NCI-H146 treated with DMSO at 0.1 percent for 48 hours (cell line): Measurements from ENCODE around the gene ARFGAP1.

Experiments
- DNase-seq: peaks from one replicate; lab custom pipeline; 2025; ENCODE audit not compliant: unreplicated experiment; lab: John Stamatoyannopoulos, UW

ARFGAP1 gene

GRCh38 chr20:63318391-63319163, 46.0 kb downstream of the ARFGAP1 start:
- DNase-seq, result no peak

GRCh38 chr20:63319164-63320040, 46.8 kb downstream of the ARFGAP1 start:
- DNase-seq, result no peak

DNA sequence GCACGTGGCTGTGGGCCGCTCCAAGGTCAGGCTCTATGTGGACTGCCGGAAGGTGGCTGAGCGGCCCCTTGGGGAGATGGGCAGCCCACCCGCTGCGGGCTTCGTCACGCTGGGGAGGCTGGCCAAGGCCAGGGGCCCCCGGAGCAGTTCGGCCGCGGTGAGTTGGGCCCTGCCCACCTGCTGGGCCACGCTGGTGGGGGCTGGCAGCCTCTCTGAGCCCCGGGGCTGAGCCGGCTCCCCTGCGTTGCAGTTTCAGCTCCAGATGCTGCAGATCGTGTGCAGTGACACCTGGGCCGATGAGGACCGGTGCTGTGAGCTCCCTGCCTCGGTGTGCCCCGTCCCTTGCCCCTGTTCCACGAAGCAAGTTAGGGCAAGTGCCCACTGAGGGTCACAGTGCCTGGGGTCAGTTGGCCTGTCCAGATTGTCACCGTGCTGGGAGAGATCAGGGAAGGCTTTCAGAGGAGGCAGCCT, 47.5 kb downstream of the ARFGAP1 start:
- DNase-seq, result no peak

GRCh38 chr20:63320616-63321147, 48.1 kb downstream of the ARFGAP1 start:
- DNase-seq, result no peak

DNA sequence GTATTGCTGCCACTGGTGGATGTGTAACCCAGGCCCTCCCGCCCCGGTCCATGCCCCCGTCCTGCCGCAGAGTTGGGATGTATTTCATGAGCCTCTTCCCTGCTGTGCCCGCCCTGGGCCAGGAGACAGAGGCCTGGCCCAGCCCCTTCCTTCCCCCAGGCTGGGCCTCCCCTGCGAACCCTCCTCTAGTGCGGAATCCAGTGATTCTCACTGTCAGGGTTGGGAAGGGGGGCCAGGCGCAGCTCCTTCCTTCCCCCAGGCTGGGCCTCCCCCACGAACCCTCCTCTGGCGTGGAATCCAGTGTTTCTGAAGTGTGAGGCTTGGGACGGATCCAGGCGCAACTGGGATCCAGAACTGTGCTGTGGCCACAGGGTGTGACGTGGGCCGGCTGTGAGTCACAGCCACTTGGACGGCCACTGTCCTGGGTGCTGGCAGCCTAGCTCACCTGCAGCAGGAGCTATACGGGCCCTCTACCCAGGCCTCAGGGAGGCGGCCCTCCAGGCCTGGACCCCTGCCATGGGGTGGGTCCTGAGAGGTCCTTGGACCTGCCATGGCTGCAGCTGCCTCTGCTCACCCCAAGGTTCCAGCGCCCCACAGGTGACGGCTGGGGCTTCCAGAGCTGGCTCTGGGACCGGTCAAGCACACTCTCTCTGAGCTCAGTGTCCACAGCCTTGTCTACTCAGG, 48.7 kb downstream of the ARFGAP1 start:
- no peak for DNase-seq

DNA sequence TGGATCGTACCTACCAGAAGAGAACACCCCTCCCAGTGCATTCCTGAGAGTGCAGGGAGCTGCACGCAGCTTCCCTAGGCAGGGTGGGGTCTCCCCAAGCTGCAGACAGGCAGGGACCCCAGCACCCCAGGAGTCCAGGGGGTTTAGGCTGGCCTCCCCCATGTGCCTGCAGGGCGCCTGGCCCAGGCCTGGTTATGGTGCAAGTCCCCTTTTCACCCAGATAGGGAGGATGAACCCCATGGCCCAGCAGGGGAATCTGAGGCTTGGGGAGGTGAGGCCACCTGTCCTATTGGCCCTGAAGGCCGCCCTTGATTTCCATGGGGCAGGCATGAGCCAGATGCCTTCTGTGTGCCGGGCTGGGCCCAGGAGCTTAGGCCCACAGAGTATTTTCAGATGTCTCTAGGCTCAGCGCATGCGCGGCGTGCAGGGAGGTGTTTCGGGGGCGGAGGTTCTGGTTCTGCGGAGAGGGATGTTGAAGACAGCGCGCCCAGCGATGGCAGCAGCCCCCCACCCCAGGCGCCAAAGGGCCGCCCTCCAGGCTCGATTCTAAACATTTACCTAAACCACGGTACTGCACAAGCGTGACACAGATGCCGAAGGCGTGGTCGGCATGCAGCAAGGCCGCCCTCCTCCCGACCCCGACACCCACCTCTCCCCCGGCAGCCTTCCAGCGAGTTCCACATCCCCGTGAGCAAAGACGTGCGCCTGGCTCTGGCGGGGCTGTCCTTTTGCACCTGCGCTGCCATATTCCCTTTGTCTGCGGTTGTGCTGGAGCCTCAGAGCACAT, 49.7 kb downstream of the ARFGAP1 start:
- DNase-seq, result no peak

DNA sequence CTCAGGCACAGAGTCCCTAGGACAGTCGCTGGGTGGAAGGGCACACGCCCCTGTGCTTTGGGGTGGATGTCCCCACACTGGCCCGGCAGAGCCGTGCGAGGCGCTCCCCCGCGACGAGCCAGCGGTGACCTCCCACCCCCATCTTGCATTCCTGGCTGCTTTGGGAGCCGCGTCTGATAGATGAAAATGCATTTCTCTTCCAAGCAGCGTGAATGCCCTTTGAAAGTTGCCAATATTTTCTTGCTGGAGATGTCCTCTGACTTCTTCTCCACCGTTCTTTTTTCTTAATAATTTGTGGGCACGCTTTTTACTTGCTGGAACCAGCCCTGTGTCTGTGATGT, 50.3 kb downstream of the ARFGAP1 start:
- no peak for DNase-seq

DNA sequence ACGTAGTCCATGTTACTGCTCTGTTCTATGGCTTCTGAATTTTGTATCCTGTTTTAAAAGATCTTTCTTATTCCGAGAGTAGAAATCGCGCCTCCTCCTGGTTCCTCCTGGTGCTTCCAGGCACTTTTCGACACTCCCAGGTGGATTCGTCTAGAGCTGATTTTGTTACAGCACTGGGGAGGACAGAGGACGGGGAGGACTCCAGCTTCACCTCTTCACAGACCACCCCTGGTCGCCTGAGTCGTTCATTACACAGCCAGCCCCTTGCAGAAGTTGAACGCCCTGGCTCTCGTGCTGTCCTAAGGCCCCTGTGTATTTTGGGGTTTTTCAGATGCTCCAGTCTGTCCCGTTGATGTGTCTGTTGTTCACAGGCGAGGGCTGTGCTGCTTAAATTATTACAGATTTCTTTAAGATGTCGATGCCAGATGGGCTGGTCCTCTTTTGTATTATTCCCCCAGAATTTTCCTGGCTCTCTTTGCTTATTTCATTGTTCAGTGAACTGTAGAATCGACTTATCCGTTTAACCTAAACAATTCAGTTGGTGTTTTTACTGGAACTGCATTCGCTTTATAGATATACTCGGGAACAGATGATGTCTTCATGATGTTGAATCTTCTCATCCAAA, 50.9 kb downstream of the ARFGAP1 start:
- no peak for DNase-seq

DNA sequence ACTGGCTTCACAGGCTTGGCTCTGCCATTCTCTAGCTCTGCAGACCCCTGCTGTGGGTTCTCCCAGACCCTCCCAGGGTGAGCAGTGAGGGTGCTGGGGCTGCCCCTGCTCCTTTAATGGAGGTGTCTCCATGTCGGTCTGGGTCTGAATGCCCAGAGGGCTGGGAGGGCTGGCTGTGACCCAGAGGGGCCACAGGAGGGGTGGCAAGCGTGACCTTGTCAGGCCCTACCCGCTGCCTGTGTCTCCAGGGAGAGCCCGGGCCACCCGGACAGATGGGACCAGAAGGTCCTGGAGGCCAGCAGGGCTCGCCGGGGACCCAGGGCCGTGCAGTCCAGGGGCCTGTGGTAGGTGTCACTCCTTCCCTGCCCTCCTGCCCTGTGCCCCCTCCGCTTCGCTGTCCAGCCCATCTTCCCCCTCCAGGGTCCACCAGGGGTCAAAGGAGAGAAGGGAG, 52.4 kb downstream of the ARFGAP1 start:
- no peak for DNase-seq

GRCh38 chr20:63325554-63326313, 53.1 kb downstream of the ARFGAP1 start:
- DNase-seq, result no peak

- DNase-seq, result no peak
Observed at GRCh38 chr20:63326314-63327230, 54.0 kb downstream of the ARFGAP1 start.

GRCh38 chr20:63327231-63327745, 54.7 kb downstream of the ARFGAP1 start:
- DNase-seq, result no peak

DNA sequence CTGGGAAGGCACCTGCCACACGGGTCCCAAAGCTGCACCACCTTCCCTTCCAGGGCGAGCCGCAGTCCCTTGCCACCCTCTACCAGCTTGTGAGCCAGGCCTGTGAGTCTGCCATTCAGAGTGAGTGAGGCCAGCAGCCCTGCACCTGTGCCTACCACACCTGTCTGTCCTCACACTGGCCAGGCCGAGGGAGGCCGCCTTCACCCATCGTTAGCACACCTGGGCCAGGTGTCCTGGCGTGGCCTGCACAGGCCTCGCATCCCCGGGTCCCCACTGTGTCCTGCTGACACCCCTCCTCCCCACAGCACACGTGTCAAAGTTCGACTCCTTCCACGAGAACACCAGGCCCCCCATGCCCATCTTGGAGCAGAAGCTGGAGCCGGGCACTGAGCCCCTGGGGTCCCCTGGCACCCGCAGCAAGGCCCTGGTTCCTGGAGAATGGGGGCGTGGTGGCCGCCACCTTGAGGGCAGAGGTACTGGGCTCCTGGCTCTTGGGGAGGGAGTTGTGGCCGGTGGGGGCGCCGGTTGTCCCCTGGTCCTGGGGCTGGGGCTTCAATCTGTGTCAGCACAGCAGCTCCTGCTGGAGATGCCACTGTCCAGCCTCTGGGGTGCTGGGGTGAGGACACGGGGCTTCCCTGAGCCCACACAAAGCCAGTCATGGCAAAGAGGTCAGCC, 55.5 kb downstream of the ARFGAP1 start:
- DNase-seq, result no peak

DNA sequence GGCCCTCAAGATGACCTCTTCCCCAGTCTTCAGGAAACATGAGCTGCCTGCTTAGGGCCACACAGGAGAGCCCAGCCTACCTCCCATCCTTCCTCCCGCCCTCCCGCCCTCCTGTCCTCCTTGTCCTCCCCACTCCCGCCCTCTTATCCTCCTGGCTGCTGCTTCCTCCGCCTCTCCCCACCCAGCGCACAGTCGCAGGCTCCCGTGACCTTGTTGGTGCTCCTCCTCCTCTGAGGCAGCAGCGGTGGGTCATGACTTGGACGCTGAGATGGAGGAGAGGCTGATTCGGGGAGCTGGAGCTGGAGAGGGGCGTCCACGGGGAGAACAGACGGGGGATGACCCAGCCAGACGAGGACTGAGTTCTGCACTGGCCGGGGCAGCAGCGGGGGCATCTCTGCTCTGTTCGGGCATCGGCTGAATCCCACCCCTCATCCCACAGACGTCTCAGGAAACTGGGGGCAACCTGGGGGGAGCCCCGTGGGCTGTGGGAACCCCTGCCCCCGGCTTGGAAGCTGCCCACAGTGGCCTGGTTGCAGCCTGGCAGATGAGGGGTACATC, 56.2 kb downstream of the ARFGAP1 start:
- no peak for DNase-seq

DNA sequence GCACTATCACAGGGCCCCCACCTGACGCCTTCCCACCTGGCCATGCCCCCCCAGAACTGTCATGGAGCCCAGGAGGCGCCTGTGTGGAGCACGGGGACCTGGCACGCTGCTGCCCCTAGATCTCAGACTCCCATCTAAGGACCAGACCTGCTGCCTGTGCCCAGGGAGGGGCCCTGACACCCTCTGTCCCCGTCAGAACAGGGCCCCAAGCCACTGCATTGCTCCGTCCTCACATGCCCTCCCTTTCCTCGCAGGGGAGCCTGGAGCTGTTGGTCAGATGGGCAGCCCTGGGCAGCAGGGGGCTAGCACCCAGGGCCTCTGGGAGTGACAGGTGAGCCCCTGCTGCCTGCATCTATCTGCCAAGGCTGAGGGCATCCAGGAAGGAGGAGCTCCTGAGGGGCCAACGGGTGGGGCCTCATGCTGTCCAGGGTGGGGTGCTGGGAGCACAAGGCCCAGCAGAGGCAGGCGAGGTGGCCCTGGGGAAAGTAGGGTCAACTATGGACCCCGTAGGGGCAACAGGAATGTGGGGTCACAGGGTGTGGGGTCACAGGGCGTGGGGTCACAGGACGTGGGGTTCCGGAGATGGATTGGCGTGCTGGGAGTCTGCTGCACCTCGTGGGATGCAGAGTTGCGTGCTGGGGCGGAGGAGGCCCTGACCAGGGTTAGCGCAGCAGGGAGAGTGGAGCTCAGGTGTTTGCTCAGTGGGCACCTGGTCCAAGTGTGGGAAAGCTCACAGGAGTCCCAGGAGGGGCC, 56.9 kb downstream of the ARFGAP1 start:
- no peak for DNase-seq

DNA sequence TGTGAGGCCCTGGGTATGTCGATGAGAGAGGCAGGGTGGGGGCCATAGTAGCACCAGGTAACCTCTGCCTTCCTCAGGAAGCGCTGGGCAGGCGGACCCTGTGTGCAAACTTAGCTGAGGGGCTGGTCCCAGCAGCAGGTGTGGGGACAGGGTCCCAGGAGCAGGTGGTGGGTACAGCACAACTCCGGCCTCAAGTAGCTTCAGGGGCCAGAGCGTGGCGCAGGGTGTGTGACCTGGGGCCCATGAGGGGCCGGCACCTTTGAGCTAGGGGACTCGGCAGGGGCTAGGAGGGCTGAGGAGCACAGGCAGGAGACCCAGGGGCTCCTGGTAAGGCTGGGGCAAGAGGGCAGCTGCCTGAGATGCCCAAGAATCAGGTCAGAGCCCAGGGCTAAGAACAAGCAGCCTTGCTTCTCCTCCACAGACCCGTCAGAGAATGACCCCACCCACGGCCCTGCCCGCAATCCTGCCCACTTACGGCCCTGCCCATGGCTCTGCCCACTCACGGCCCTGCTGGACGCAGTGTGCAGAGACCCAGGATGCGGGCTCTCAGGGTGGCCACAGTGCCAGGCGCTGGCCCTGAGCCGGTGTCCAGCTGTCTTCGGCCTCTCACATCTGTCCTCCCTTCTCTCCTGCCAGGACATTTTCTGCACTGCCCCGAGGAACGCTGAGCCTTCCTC, 57.6 kb downstream of the ARFGAP1 start:
- DNase-seq, result no peak
